SK-N-SH treated with all-trans-retinoic acid at 6 μM for 48 hours (cell line): ENCODE data around the gene OCSTAMP.

Experiments
- ARNTL ChIP-seq: fragments of 450-650 bp; formaldehyde crosslinking; IDR thresholded peaks from 2 replicates; pipeline ENCODE4 v1.5.0; 2020; ENCODE audit warnings: low read depth, mild to moderate bottlenecking, moderate library complexity, borderline replicate concordance
- CREB5 ChIP-seq: fragments of 250-450 bp; sonication (Bioruptor Pico); IDR thresholded peaks from 2 replicates; pipeline ENCODE4 v1.5.1; 2020; ENCODE audit warnings: low read depth, mild to moderate bottlenecking, moderate library complexity
- GLIS3 ChIP-seq: fragments of 250-450 bp; sonication (Bioruptor Pico); IDR thresholded peaks from 2 replicates; pipeline ENCODE4 v1.5.0; 2020; ENCODE audit warnings: mild to moderate bottlenecking, moderate library complexity
- POU6F1 ChIP-seq: fragments of 250-450 bp; sonication (Bioruptor Pico); IDR thresholded peaks from 2 replicates; pipeline ENCODE4 v1.8.0; 2021; ENCODE audit warnings: low read depth, mild to moderate bottlenecking, moderate library complexity, borderline replicate concordance
- PPARA ChIP-seq: fragments of 250-450 bp; sonication (Bioruptor Pico); IDR thresholded peaks from 2 replicates; pipeline ENCODE4 v1.5.0; 2020; ENCODE audit warnings: mild to moderate bottlenecking, borderline replicate concordance
- RARB ChIP-seq: fragments of 250-450 bp; sonication (Bioruptor Pico); IDR thresholded peaks from 2 replicates; pipeline ENCODE4 v1.8.0; 2021; ENCODE audit warnings: mild to moderate bottlenecking, moderate library complexity
- TCF4 ChIP-seq: fragments of 250-450 bp; sonication (Bioruptor Pico); IDR thresholded peaks from 2 replicates; pipeline ENCODE4 v1.8.0; 2021; ENCODE audit warnings: mild to moderate bottlenecking, moderate library complexity, borderline replicate concordance
- ZNF70 ChIP-seq: fragments of 450-650 bp; formaldehyde crosslinking; IDR thresholded peaks from 2 replicates; pipeline ENCODE4 v1.5.0; 2020; ENCODE audit warnings: mild to moderate bottlenecking, moderate library complexity
- ZNF8 ChIP-seq: fragments of 450-650 bp; formaldehyde crosslinking; IDR thresholded peaks from 2 replicates; pipeline ENCODE4 v1.5.0; 2020; ENCODE audit warnings: mild to moderate bottlenecking, moderate library complexity

- TF ChIP-seq ZNF70 (CRISPR knock-in tag) (no peak), PPARA (no peak), CREB5 (CRISPR knock-in tag) (no peak), ZNF8 (CRISPR knock-in tag) (no peak), GLIS3 (CRISPR knock-in tag) (no peak), RARB (CRISPR knock-in tag) (no peak), ARNTL (CRISPR knock-in tag) (no peak), POU6F1 (CRISPR knock-in tag) (no peak), TCF4 (CRISPR knock-in tag) (no peak)
Measured at GRCh38 chr20:46555370-46555956, 5.0 kb upstream of the OCSTAMP start.
